DOHH2 (cell line): ENCODE data around the gene MPPED2.

ENCODE experiments used
- H3F3A ChIP-seq: fragments of 200-600 bp; sonication (generic), shearing (Covaris generic); 2 replicates; pipeline ENCODE4 v1.6.0; 2016; ENCODE audit warnings: antibody characterized with exemption, mild to moderate bottlenecking; ENCODE audit not compliant: control insufficient read depth, insufficient read depth
- H3K27ac ChIP-seq: fragments of 200-600 bp; sonication (generic); 2 replicates; pipeline ENCODE4 v1.5.1; 2014; ENCODE audit warnings: low read depth, mild to moderate bottlenecking, low read length, moderate library complexity
- H3K27me3 ChIP-seq: fragments of 200-600 bp; sonication (generic); 2 replicates; pipeline ENCODE4 v1.6.1; 2014; ENCODE audit warnings: mild to moderate bottlenecking, low read length, mixed read lengths; ENCODE audit not compliant: control insufficient read depth
- H3K36me3 ChIP-seq: fragments of 200-600 bp; sonication (generic); 2 replicates; pipeline ENCODE4 v1.6.1; 2014; ENCODE audit warnings: mild to moderate bottlenecking, low read length, moderate library complexity, mixed read lengths; ENCODE audit not compliant: control insufficient read depth
- H3K4me1 ChIP-seq: fragments of 200-600 bp; sonication (generic); 2 replicates; pipeline ENCODE4 v1.6.1; 2014; ENCODE audit warnings: mild to moderate bottlenecking, low read length, mixed read lengths; ENCODE audit not compliant: control insufficient read depth
- H3K4me2 ChIP-seq: fragments of 200-600 bp; sonication (generic); 2 replicates; pipeline ENCODE4 v1.6.0; 2014; ENCODE audit warnings: mild to moderate bottlenecking, low read length, moderate library complexity
- H3K4me3 ChIP-seq: fragments of 200-600 bp; sonication (generic); 2 replicates; pipeline ENCODE4 v1.5.1; 2014; ENCODE audit warnings: mild to moderate bottlenecking, low read length, mixed read lengths
- H3K79me2 ChIP-seq: fragments of 200-600 bp; sonication (generic); 2 replicates; pipeline ENCODE4 v1.6.1; 2014; ENCODE audit warnings: mild to moderate bottlenecking, low read length, mixed read lengths; ENCODE audit not compliant: control insufficient read depth
- H3K9me2 ChIP-seq: fragments of 200-600 bp; sonication (generic); replicated peaks from 2 replicates; pipeline ENCODE4 v1.6.1; 2014; ENCODE audit warnings: mild to moderate bottlenecking, low read length, mixed read lengths; ENCODE audit not compliant: control insufficient read depth
- H3K9me3 ChIP-seq: fragments of 200-600 bp; sonication (generic); 2 replicates; pipeline ENCODE4 v1.6.1; 2014; ENCODE audit warnings: antibody characterized with exemption, low read length, mixed read lengths; ENCODE audit not compliant: control insufficient read depth, insufficient read depth
- H4K20me1 ChIP-seq: fragments of 200-600 bp; sonication (generic); 2 replicates; pipeline ENCODE4 v1.6.0; 2014; ENCODE audit warnings: low read depth, mild to moderate bottlenecking, antibody characterized with exemption, low read length, moderate library complexity; ENCODE audit not compliant: control insufficient read depth, insufficient read depth
- CTCF ChIP-seq: fragments of 200-600 bp; sonication (generic); IDR thresholded peaks from one replicate; pipeline ENCODE4 v1.5.1; 2014; ENCODE audit warnings: antibody characterized with exemption, mild to moderate bottlenecking, low read depth, low read length; ENCODE audit not compliant: poor library complexity, severe bottlenecking
- EZH2phosphoT487 ChIP-seq: fragments of 200-600 bp; sonication (generic); IDR thresholded peaks from 2 replicates; pipeline ENCODE4 v1.6.1; 2017; ENCODE audit warnings: borderline replicate concordance, mild to moderate bottlenecking, antibody characterized with exemption, low read length, moderate library complexity, mixed read lengths

The MPPED2 gene

GRCh38 chr11:30619767-30620166 lies 33.6 kb upstream of the MPPED2 start:
- no peaks in the 10 kb centered on the region for H3K9me3 ChIP-seq
- H4K20me1 ChIP-seq: no peaks in the 10 kb centered on the region
- H3K36me3 ChIP-seq: no peaks in the 10 kb centered on the region
- TF ChIP-seq EZH2phosphoT487 (no peak), CTCF (no peak)
- no peak overlapping the region for H3K4me2 ChIP-seq
- H3F3A ChIP-seq: no peaks in the 10 kb centered on the region
- H3K79me2 ChIP-seq: no peaks in the 10 kb centered on the region
- no peaks in the 10 kb centered on the region for H3K4me1 ChIP-seq
- no peaks in the 10 kb centered on the region for H3K9me2 ChIP-seq
- H3K27ac ChIP-seq: no peak overlapping the region
- no peak overlapping the region for H3K4me3 ChIP-seq
- H3K27me3 ChIP-seq: no peaks in the 10 kb centered on the region

- Histone ChIP-seq H3F3A (no peaks in the 10 kb centered on the region), H3K4me2 (no peak overlapping the region), H3K4me3 (no peak overlapping the region), H3K27me3 (no peaks in the 10 kb centered on the region), H3K9me2 (no peaks in the 10 kb centered on the region), H3K36me3 (no peaks in the 10 kb centered on the region), H3K9me3 (no peaks in the 10 kb centered on the region), H3K79me2 (no peaks in the 10 kb centered on the region), H3K27ac (no peak overlapping the region), H4K20me1 (no peaks in the 10 kb centered on the region), H3K4me1 (no peaks in the 10 kb centered on the region)
- TF ChIP-seq EZH2phosphoT487: no peak
- TF ChIP-seq CTCF: no peak
These were observed 31.6 kb upstream of the MPPED2 start for GRCh38 chr11:30617762-30618161.

GRCh38 chr11:30610628-30611027 lies 24.5 kb upstream of the MPPED2 start:
- no peaks in the 10 kb centered on the region for H3K9me2 ChIP-seq
- no peak for TF ChIP-seq EZH2phosphoT487
- no peak for TF ChIP-seq CTCF
- H3K4me1 ChIP-seq: no peaks in the 10 kb centered on the region
- H3F3A ChIP-seq: no peaks in the 10 kb centered on the region
- H3K79me2 ChIP-seq: no peaks in the 10 kb centered on the region
- H4K20me1 ChIP-seq: no peaks in the 10 kb centered on the region
- H3K27ac ChIP-seq: no peak overlapping the region
- no peak overlapping the region for H3K4me3 ChIP-seq
- no peaks in the 10 kb centered on the region for H3K27me3 ChIP-seq
- H3K4me2 ChIP-seq: no peak overlapping the region
- H3K36me3 ChIP-seq: no peaks in the 10 kb centered on the region
- no peaks in the 10 kb centered on the region for H3K9me3 ChIP-seq

- Histone ChIP-seq H3K4me3 (no peak overlapping the region), H3F3A (no peaks in the 10 kb centered on the region), H3K9me3 (no peaks in the 10 kb centered on the region), H3K79me2 (no peaks in the 10 kb centered on the region), H3K27me3 (no peaks in the 10 kb centered on the region), H3K9me2 (no peaks in the 10 kb centered on the region), H3K4me1 (no peaks in the 10 kb centered on the region), H4K20me1 (no peaks in the 10 kb centered on the region), H3K27ac (no peak overlapping the region), H3K4me2 (no peak overlapping the region), H3K36me3 (no peaks in the 10 kb centered on the region)
- no peak for TF ChIP-seq CTCF
- TF ChIP-seq EZH2phosphoT487: no peak
These were observed 22.4 kb upstream of the MPPED2 start for GRCh38 chr11:30608534-30608933.
